Measurements from ENCODE around the gene LYG1.

GRCh38 chr2:99238599-99238998, 62.4 kb downstream of the LYG1 start:
- TF ChIP-seq EGR1 (IDR thresholded peaks at IDR 0.05; ENCODE audit: borderline replicate concordance, low read depth, low read length) (no peak), YY1 (IDR thresholded peaks at IDR 0.05; ENCODE audit: low read depth, low read length) (no peak), POLR2A (IDR thresholded peaks at IDR 0.05; ENCODE audit: control extremely low read depth in 1 of 2, low read depth in 2 of 2, low read length in 2 of 2) (no peak), TAF1 (IDR thresholded peaks at IDR 0.05; ENCODE audit: low read depth, low read length) (no peak), JUND (IDR thresholded peaks at IDR 0.05; ENCODE audit: low read length) (no peak)
- TF ChIP-seq, protein P1, sequence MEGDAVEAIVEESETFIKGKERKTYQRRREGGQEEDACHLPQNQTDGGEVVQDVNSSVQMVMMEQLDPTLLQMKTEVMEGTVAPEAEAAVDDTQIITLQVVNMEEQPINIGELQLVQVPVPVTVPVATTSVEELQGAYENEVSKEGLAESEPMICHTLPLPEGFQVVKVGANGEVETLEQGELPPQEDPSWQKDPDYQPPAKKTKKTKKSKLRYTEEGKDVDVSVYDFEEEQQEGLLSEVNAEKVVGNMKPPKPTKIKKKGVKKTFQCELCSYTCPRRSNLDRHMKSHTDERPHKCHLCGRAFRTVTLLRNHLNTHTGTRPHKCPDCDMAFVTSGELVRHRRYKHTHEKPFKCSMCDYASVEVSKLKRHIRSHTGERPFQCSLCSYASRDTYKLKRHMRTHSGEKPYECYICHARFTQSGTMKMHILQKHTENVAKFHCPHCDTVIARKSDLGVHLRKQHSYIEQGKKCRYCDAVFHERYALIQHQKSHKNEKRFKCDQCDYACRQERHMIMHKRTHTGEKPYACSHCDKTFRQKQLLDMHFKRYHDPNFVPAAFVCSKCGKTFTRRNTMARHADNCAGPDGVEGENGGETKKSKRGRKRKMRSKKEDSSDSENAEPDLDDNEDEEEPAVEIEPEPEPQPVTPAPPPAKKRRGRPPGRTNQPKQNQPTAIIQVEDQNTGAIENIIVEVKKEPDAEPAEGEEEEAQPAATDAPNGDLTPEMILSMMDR (IDR thresholded peaks at IDR 0.05; ENCODE audit: control extremely low read depth in 1 of 3, insufficient read depth in 1 of 3, low read depth in 1 of 3, low read length in 3 of 3): no peak

Measured in H1 (cell line).